Activated CD4-positive, CD25-positive, alpha-beta regulatory T cell treated with anti-CD3 and anti-CD28 coated beads, Interleukin-2, amount 50 U/mL, for 24 hours (primary cell): ENCODE measurements around the gene RTP2.
A peak's percentile ranks its signal among the peaks of the same experiment; 100 is the strongest.

Source experiments
- ATAC-seq, 2 donors: fragments of 150-1000 bp; cut with Tn5 transposase; one replicate each; pipeline ENCODE4 v1.10.0; 2021; ENCODE audit warnings: mild to moderate bottlenecking in 1 of 2, moderate library complexity in 1 of 2

RTP2 gene

GRCh38 chr3:187665764-187666402 is 36.5 kb downstream of the RTP2 start:
- no peak for ATAC-seq

DNA sequence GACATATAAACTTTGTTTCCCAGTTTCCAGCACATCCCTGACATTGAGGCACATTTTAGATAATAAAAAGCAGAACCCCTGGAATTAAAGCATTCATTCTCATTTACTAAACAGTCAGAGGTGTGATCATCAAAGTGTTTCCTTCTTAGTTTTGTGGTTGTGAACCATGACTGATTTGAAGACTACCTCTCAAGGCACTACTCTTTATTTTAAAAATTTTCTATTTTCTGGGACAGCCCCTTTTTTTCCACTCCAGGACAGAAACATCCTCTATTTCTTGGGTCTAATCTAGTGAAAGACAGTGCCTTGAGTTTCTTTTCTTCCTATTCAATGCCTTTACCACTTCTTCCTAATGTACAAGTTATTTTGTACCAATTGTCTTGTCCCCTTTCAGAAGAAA is 37.3 kb downstream of the RTP2 start:
- ATAC-seq, result peak in 1 of 2 donors; percentile 24

DNA sequence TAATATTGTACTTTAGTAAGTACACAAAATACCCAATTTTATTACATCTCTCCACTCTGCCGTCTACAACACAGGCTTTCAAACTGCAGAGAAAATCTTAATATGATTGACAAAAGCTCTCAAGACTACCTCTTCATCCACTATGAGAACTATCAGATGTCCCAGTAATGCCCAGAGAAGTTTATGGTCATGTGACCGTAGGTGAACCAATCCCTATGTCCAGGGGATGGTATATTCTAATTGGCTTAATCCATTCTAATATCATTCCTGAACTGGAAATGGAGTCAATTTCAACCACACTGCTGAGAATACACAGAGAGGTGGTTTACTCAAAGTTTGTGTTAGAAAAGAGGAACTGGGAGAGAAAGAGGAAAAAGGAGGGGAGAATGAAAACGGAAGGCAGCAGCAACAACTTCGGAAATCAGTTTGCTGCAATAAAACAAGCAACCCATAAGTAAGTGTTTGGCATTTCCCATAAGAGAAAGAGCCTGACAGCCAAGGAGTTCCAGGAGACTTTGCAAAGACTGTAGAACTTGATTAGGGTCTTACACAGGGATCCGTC is 39.4 kb downstream of the RTP2 start:
- no peak for ATAC-seq

- ATAC-seq, result no peak
Measured at GRCh38 chr3:187661267-187661666, 41.1 kb downstream of the RTP2 start.

GRCh38 chr3:187651282-187651681 is 51.1 kb downstream of the RTP2 start:
- ATAC-seq, result no peak
